Measurements from ENCODE around the gene NCLN.

The NCLN gene

GRCh38 chr19:3250675-3251074, 64.9 kb downstream of the NCLN start:
- Histone ChIP-seq H3K27me3 (ENCODE audit: insufficient read depth, poor library complexity, severe bottlenecking) (no peaks in the 10 kb centered on the region), H3K4me3 (replicated peaks; ENCODE audit: insufficient read depth, low read length) (no peak overlapping the region), H3K27ac (replicated peaks) (no peak overlapping the region)
- peak; percentile 17 to 26 for DNase-seq (ENCODE audit: low read depth in 1 of 2, low spot score in 1 of 2)
- no peak for TF ChIP-seq POLR2AphosphoS5 (IDR thresholded peaks at IDR 0.05; ENCODE audit: low read depth)
- TF ChIP-seq, protein P1, sequence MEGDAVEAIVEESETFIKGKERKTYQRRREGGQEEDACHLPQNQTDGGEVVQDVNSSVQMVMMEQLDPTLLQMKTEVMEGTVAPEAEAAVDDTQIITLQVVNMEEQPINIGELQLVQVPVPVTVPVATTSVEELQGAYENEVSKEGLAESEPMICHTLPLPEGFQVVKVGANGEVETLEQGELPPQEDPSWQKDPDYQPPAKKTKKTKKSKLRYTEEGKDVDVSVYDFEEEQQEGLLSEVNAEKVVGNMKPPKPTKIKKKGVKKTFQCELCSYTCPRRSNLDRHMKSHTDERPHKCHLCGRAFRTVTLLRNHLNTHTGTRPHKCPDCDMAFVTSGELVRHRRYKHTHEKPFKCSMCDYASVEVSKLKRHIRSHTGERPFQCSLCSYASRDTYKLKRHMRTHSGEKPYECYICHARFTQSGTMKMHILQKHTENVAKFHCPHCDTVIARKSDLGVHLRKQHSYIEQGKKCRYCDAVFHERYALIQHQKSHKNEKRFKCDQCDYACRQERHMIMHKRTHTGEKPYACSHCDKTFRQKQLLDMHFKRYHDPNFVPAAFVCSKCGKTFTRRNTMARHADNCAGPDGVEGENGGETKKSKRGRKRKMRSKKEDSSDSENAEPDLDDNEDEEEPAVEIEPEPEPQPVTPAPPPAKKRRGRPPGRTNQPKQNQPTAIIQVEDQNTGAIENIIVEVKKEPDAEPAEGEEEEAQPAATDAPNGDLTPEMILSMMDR (IDR thresholded peaks at IDR 0.05; ENCODE audit: insufficient read depth, low read length): peak; percentile 71
- no peak for TF ChIP-seq SPI1 (IDR thresholded peaks at IDR 0.05; ENCODE audit: borderline replicate concordance, low read depth)

DNA sequence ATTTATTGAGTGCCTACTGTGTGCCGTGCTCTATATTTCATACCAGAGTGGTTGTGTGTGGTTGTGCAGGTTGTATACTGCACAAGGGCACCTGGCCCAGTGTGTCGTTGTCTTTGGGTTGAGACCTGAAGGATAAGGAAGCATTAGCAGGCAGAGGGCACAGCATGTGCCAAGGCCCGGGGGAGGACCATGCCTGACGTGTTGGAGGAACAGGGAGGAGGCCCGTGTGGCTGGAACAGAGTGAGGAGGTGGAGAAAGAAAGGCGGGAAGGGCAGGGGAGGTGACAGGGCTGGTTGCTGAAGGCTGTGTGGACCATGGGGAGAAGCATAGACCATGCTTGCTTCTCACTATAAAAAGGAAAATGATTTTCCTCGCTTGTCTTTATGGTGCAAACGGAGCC, 65.5 kb downstream of the NCLN start:
- no peak overlapping the region for H3K27ac ChIP-seq (replicated peaks)
- no peak for TF ChIP-seq GABPA (IDR thresholded peaks at IDR 0.05; ENCODE audit: low read depth)
- no peak for TF ChIP-seq POLR2AphosphoS5 (IDR thresholded peaks at IDR 0.05; ENCODE audit: low read depth)
- TF ChIP-seq, protein P1 (IDR thresholded peaks at IDR 0.05; ENCODE audit: insufficient read depth, low read length): no peak
- TF ChIP-seq SPI1 (IDR thresholded peaks at IDR 0.05; ENCODE audit: borderline replicate concordance, low read depth): no peak
- TF ChIP-seq REST (IDR thresholded peaks at IDR 0.05; ENCODE audit: insufficient replicate concordance, low read depth): no peak

GRCh38 chr19:3252650-3253049, 66.9 kb downstream of the NCLN start:
- no peak for TF ChIP-seq SPI1 (IDR thresholded peaks at IDR 0.05; ENCODE audit: borderline replicate concordance, low read depth)
- TF ChIP-seq GABPA (IDR thresholded peaks at IDR 0.05; ENCODE audit: low read depth): no peak
- TF ChIP-seq, protein P1 (IDR thresholded peaks at IDR 0.05; ENCODE audit: insufficient read depth, low read length): no peak
- TF ChIP-seq POLR2AphosphoS5 (IDR thresholded peaks at IDR 0.05; ENCODE audit: low read depth): no peak
- no peak for TF ChIP-seq REST (IDR thresholded peaks at IDR 0.05; ENCODE audit: insufficient replicate concordance, low read depth)
- Histone ChIP-seq H3K4me3 (replicated peaks; ENCODE audit: insufficient read depth, low read length) (no peak overlapping the region), H3K27ac (replicated peaks) (no peak overlapping the region), H3K27me3 (ENCODE audit: insufficient read depth, poor library complexity, severe bottlenecking) (no peaks in the 10 kb centered on the region)
- no peak for DNase-seq (ENCODE audit: low read depth in 1 of 2, low spot score in 1 of 2)

More for the DNA sequence above, 65.5 kb downstream of the NCLN start:
- no peak for DNase-seq (ENCODE audit: low read depth in 1 of 2, low spot score in 1 of 2)
- Histone ChIP-seq H3K27me3 (ENCODE audit: insufficient read depth, poor library complexity, severe bottlenecking) (no peaks in the 10 kb centered on the region), H3K4me3 (replicated peaks; ENCODE audit: insufficient read depth, low read length) (no peak overlapping the region)

DNA sequence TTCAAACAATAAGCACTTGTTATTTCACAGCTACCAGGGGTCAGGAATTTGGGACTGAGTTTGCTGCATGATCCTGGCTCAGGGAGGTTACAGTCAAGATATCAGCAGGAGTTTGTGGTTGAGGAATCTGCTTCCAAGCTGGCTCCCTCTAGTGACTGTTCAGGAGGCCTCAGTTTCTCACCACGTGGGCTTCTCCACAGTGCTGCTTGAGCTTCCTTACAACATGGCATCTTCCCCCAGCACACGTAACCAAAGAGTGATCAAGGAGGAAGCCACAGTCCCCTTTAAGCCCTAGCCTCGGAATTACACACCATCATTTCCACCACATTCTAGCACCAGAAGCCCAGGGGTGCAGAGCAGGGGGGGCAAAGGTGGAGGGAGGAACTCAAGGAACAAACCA, 67.5 kb downstream of the NCLN start:
- no peak for TF ChIP-seq SPI1 (IDR thresholded peaks at IDR 0.05; ENCODE audit: borderline replicate concordance, low read depth)
- no peak for TF ChIP-seq REST (IDR thresholded peaks at IDR 0.05; ENCODE audit: insufficient replicate concordance, low read depth)
- no peak for TF ChIP-seq POLR2AphosphoS5 (IDR thresholded peaks at IDR 0.05; ENCODE audit: low read depth)
- TF ChIP-seq, protein P1 (IDR thresholded peaks at IDR 0.05; ENCODE audit: insufficient read depth, low read length): no peak
- TF ChIP-seq GABPA (IDR thresholded peaks at IDR 0.05; ENCODE audit: low read depth): no peak
- Histone ChIP-seq H3K27me3 (ENCODE audit: insufficient read depth, poor library complexity, severe bottlenecking) (no peaks in the 10 kb centered on the region), H3K4me3 (replicated peaks; ENCODE audit: insufficient read depth, low read length) (no peak overlapping the region), H3K27ac (replicated peaks) (no peak overlapping the region)
- no peak for DNase-seq (ENCODE audit: low read depth in 1 of 2, low spot score in 1 of 2)

Data from HL-60 (cell line).